K562 (cell line): ENCODE data around the gene OR4D5. TPM values are rescaled to one million over a fixed set of nuclear protein-coding genes. Genes with fewer than 3 reads are reported as not detected.

Source experiments
- NCOR1 ChIP-seq: fragments of 450-650 bp; IDR thresholded peaks from 2 replicates; pipeline ENCODE4 v1.6.1; 2016; ENCODE audit warnings: mild to moderate bottlenecking, moderate library complexity
- TOE1 ChIP-seq, 2 experiments: fragments of 450-650 bp in 1 of 2; sonication (generic) in 1 of 2; formaldehyde crosslinking in 1 of 2; IDR thresholded peaks; 2 replicates each; pipeline versions ENCODE4 v1.7.1 to v1.8.0; 2016 to 2022; ENCODE audit warnings: borderline replicate concordance in 2 of 2, mild to moderate bottlenecking in 2 of 2, antibody characterized with exemption in 1 of 2, inconsistent platforms in 1 of 2, low read depth in 1 of 2, missing genetic modification reagents in 1 of 2, moderate library complexity in 1 of 2
- polyA plus RNA-seq, 8 experiments: library from polyadenylated mRNA; depleted of rRNA in 4 of 8; stranded (reverse) in 5 of 8; unstranded in 3 of 8; fragments of >200 nt; fragmentation: Nextera tagmentation in 2 of 8; fragmentation: Illumina TruSeq in 1 of 8; extraction: Ambion mirVana in 2 of 8; extraction: Trizol in 1 of 8; gene quantifications; 2 replicates each; pipeline versions ENCODE4 v1.2.1 to v1.2.3, GENCODE V29; 2011 to 2014; ENCODE audit warnings: inconsistent platforms in 1 of 8, missing spikeins in 1 of 8
- total RNA-seq, 7 experiments: library from RNA; depleted of rRNA in 6 of 7; stranded (reverse); fragments of >200 nt in 6 of 7; fragmentation: Illumina TruSeq in 2 of 7; extraction: Trizol in 2 of 7; gene quantifications; 2 replicates each; pipeline versions ENCODE4 v1.2.1 to v1.2.3, GENCODE V29; 2011 to 2021; ENCODE audit warnings: low replicate concordance in 1 of 7
- TF ChIP-seq, protein P1 (sequence below), 2 experiments: fragments of 450-650 bp; formaldehyde crosslinking in 1 of 2; IDR thresholded peaks; 2 replicates each; pipeline versions ENCODE4 v1.4.0 to v1.6.1; 2014 to 2020; ENCODE audit warnings: mild to moderate bottlenecking in 2 of 2, borderline replicate concordance in 1 of 2, low read depth in 1 of 2
- TF ChIP-seq, protein P2 (sequence below): fragments of 250-450 bp; sonication (Bioruptor Pico); IDR thresholded peaks from 2 replicates; pipeline ENCODE4 v1.4.0; 2020; ENCODE audit warnings: mild to moderate bottlenecking, moderate library complexity, borderline replicate concordance
- TF ChIP-seq, protein P3 (sequence below): sonication (generic); formaldehyde crosslinking; IDR thresholded peaks from 2 replicates; pipeline ENCODE4 v1.5.0; 2020; ENCODE audit warnings: missing genetic modification reagents

The OR4D5 gene
- total and polyA plus RNA-seq, 9 of the 15 experiments (the other 6 are each of a cell fraction or from before 2014, with no cell fraction given), result not detected

- TF ChIP-seq, protein P1, sequence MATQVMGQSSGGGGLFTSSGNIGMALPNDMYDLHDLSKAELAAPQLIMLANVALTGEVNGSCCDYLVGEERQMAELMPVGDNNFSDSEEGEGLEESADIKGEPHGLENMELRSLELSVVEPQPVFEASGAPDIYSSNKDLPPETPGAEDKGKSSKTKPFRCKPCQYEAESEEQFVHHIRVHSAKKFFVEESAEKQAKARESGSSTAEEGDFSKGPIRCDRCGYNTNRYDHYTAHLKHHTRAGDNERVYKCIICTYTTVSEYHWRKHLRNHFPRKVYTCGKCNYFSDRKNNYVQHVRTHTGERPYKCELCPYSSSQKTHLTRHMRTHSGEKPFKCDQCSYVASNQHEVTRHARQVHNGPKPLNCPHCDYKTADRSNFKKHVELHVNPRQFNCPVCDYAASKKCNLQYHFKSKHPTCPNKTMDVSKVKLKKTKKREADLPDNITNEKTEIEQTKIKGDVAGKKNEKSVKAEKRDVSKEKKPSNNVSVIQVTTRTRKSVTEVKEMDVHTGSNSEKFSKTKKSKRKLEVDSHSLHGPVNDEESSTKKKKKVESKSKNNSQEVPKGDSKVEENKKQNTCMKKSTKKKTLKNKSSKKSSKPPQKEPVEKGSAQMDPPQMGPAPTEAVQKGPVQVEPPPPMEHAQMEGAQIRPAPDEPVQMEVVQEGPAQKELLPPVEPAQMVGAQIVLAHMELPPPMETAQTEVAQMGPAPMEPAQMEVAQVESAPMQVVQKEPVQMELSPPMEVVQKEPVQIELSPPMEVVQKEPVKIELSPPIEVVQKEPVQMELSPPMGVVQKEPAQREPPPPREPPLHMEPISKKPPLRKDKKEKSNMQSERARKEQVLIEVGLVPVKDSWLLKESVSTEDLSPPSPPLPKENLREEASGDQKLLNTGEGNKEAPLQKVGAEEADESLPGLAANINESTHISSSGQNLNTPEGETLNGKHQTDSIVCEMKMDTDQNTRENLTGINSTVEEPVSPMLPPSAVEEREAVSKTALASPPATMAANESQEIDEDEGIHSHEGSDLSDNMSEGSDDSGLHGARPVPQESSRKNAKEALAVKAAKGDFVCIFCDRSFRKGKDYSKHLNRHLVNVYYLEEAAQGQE (IDR thresholded peaks at IDR 0.05; ENCODE audit: borderline replicate concordance), result no peak
- TF ChIP-seq, protein P1 (CRISPR knock-in tag; IDR thresholded peaks at IDR 0.05; ENCODE audit: low read depth), result no peak
- TF ChIP-seq, protein P2, sequence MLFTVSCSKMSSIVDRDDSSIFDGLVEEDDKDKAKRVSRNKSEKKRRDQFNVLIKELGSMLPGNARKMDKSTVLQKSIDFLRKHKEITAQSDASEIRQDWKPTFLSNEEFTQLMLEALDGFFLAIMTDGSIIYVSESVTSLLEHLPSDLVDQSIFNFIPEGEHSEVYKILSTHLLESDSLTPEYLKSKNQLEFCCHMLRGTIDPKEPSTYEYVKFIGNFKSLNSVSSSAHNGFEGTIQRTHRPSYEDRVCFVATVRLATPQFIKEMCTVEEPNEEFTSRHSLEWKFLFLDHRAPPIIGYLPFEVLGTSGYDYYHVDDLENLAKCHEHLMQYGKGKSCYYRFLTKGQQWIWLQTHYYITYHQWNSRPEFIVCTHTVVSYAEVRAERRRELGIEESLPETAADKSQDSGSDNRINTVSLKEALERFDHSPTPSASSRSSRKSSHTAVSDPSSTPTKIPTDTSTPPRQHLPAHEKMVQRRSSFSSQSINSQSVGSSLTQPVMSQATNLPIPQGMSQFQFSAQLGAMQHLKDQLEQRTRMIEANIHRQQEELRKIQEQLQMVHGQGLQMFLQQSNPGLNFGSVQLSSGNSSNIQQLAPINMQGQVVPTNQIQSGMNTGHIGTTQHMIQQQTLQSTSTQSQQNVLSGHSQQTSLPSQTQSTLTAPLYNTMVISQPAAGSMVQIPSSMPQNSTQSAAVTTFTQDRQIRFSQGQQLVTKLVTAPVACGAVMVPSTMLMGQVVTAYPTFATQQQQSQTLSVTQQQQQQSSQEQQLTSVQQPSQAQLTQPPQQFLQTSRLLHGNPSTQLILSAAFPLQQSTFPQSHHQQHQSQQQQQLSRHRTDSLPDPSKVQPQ (CRISPR knock-in tag), result no peak
- TF ChIP-seq NCOR1 (no peak), TOE1 (IDR thresholded peaks at IDR 0.05; ENCODE audit: borderline replicate concordance) (no peak), TOE1 (CRISPR knock-in tag; IDR thresholded peaks at IDR 0.05; ENCODE audit: borderline replicate concordance, low read depth) (no peak)
- TF ChIP-seq, protein P3, sequence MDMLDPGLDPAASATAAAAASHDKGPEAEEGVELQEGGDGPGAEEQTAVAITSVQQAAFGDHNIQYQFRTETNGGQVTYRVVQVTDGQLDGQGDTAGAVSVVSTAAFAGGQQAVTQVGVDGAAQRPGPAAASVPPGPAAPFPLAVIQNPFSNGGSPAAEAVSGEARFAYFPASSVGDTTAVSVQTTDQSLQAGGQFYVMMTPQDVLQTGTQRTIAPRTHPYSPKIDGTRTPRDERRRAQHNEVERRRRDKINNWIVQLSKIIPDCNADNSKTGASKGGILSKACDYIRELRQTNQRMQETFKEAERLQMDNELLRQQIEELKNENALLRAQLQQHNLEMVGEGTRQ, result peak; percentile 58
These were observed 3.0 kb downstream of the OR4D5 start (continued) for GRCh38 chr11:123942413-123942812.
